ENCODE measurements around the gene VAV1. TPM values are rescaled to one million over a fixed set of nuclear protein-coding genes. Genes with fewer than 3 reads are reported as not detected.
A peak's percentile ranks its signal among the peaks of the same experiment; 100 is the strongest.

The VAV1 gene
- total and polyA plus RNA-seq, 2 donors (not counting 3 experiments of a cell fraction or from before 2014, with no cell fraction given), result not detected

GRCh38 chr19:6736917-6737283, 35.6 kb upstream of the VAV1 start:
- TSS peak; percentile 34 for BruUV-seq (replicated peaks)
- FAIRE-seq (no peak), DNase-seq (ENCODE audit: low read depth, low spot score) (no peak)
- peaks cover 23% of the 10 kb centered on the region for H3K79me2 ChIP-seq (ENCODE audit: control insufficient read depth, insufficient read depth, low read length)
- H3K27ac ChIP-seq (ENCODE audit: insufficient read depth, low read depth, low read length), result peak overlapping the region; percentile 88
- no peaks in the 10 kb centered on the region for H4K20me1 ChIP-seq (replicated peaks; ENCODE audit: control insufficient read depth, extremely low read depth, insufficient read depth, low read length)
- dilution Hi-C loops (cut with MboI; ENCODE audit: extremely low pct_ligation_motif_present, low sequenced_read_pairs), result no loop called here
- TF ChIP-seq EZH2 (IDR thresholded peaks at IDR 0.05; ENCODE audit: borderline replicate concordance, low read depth, low read length, severe bottlenecking) (no peak), JUN (IDR thresholded peaks at IDR 0.05; ENCODE audit: borderline replicate concordance, insufficient read depth, insufficient read length, low read depth) (no peak)
- TF ChIP-seq, protein P1, sequence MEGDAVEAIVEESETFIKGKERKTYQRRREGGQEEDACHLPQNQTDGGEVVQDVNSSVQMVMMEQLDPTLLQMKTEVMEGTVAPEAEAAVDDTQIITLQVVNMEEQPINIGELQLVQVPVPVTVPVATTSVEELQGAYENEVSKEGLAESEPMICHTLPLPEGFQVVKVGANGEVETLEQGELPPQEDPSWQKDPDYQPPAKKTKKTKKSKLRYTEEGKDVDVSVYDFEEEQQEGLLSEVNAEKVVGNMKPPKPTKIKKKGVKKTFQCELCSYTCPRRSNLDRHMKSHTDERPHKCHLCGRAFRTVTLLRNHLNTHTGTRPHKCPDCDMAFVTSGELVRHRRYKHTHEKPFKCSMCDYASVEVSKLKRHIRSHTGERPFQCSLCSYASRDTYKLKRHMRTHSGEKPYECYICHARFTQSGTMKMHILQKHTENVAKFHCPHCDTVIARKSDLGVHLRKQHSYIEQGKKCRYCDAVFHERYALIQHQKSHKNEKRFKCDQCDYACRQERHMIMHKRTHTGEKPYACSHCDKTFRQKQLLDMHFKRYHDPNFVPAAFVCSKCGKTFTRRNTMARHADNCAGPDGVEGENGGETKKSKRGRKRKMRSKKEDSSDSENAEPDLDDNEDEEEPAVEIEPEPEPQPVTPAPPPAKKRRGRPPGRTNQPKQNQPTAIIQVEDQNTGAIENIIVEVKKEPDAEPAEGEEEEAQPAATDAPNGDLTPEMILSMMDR (IDR thresholded peaks at IDR 0.05; ENCODE audit: extremely low read depth in 1 of 2, insufficient read depth in 1 of 2, low read depth in 1 of 2, low read length in 2 of 2), result peak in 1 of 2 donors; percentile 1
- no peaks in the 10 kb centered on the region for H3K27me3 ChIP-seq (ENCODE audit: control insufficient read depth in 2 of 2, insufficient read depth in 2 of 2, low read length in 2 of 2)
- peaks cover 46% of the 10 kb centered on the region for H3K4me1 ChIP-seq (ENCODE audit: control insufficient read depth, extremely low read depth, insufficient read depth, low read length)
- intact Hi-C loops (cut with micrococcal nuclease), result loop anchor here (1.0 to 10.0 kb wide), 6 partner anchors 62 to 365 kb away; partner anchors contain the start of genes ALKBH7, KHSRP, TNFSF14 and TNFSF9
- ChIA-PET CTCF (interaction anchor here (0.8 to 6.2 kb wide), 8 partner anchors 9 to 220 kb away, joined by 3 to 179 read pairs (median 3); no protein-coding TSS in a partner anchor), POLR2A (interaction anchor here (0.6 kb wide), 1 partner anchor 128 kb away, joined by 3 read pairs; no protein-coding TSS in a partner anchor)
- H2AFZ ChIP-seq (ENCODE audit: low read depth, low read length), result peak overlapping the region; percentile 18
- peak overlapping the region; percentile 89 for H3K9ac ChIP-seq (replicated peaks; ENCODE audit: extremely low read depth, insufficient read depth, low read length)
- H3K9me1 ChIP-seq (replicated peaks; ENCODE audit: control insufficient read depth, extremely low read depth, insufficient read depth, low read length), result no peaks in the 10 kb centered on the region
- H3K36me3 ChIP-seq (ENCODE audit: control insufficient read depth in 2 of 2, extremely low read depth in 1 of 2, insufficient read depth in 2 of 2, low read length in 2 of 2), result peaks cover 0 to 4% of the 10 kb centered on the region in 2 experiments
- H3K4me2 ChIP-seq (ENCODE audit: insufficient read depth, low read length), result peak overlapping the region; percentile 94
- H3K4me3 ChIP-seq (replicated peaks in 1 of 3; ENCODE audit: insufficient read depth in 1 of 3, low read depth in 1 of 3, low read length in 3 of 3), result peak overlapping the region; percentile 49 to 99 (median 95)
- H3K9me3 ChIP-seq (replicated peaks; ENCODE audit: control insufficient read depth, insufficient read depth, low read length), result no peaks in the 10 kb centered on the region
